GM10266 (cell line): Measurements from ENCODE around the gene IFNAR1.

Experiments
- DNase-seq: peaks from one replicate; pipeline ENCODE4 v3.0.0; 2012; ENCODE audit errors: extremely low spot score
- TF ChIP-seq, protein P1 (sequence below): IDR thresholded peaks from 2 replicates; pipeline ENCODE4 v1.5.1; 2012; ENCODE audit warnings: mild to moderate bottlenecking, low read depth; ENCODE audit not compliant: control insufficient read depth, insufficient read depth; ENCODE audit errors: missing control alignments

Gene IFNAR1

GRCh38 chr21:33296156-33296555 is 28.6 kb upstream of the IFNAR1 start:
- TF ChIP-seq, protein P1, sequence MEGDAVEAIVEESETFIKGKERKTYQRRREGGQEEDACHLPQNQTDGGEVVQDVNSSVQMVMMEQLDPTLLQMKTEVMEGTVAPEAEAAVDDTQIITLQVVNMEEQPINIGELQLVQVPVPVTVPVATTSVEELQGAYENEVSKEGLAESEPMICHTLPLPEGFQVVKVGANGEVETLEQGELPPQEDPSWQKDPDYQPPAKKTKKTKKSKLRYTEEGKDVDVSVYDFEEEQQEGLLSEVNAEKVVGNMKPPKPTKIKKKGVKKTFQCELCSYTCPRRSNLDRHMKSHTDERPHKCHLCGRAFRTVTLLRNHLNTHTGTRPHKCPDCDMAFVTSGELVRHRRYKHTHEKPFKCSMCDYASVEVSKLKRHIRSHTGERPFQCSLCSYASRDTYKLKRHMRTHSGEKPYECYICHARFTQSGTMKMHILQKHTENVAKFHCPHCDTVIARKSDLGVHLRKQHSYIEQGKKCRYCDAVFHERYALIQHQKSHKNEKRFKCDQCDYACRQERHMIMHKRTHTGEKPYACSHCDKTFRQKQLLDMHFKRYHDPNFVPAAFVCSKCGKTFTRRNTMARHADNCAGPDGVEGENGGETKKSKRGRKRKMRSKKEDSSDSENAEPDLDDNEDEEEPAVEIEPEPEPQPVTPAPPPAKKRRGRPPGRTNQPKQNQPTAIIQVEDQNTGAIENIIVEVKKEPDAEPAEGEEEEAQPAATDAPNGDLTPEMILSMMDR, result no peak

DNA sequence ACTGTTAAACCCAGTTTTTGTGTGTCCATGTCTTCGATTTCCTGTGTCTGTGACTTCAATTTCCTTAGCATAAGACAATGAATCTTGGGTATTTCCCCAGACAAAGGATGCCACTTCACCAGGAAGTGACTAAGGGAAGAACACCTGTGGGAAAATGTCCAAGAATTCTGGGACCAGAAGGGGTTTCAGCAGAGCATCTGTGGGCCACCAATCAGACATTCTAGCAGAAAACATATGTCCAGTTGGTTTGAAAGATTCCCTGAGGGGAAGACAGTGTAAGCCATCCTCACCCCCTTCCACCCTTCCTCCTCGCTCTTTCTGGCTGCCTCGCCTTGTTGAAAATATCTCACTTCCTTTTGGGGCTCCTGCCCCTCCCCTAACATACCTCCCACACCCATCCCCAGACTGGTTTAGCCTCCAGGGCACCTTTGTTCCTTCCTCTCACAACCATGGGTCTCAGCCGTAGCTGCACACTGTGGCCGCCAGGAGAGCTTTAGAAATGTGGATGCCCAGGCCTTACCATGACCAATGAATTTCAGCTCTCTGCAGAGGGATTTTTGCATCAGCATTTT is 25.5 kb upstream of the IFNAR1 start:
- TF ChIP-seq, protein P1, result no peak
- DNase-seq, result peak; percentile 48

More at GRCh38 chr21:33296156-33296555, 28.6 kb upstream of the IFNAR1 start:
- peak; percentile 15 for DNase-seq

GRCh38 chr21:33300701-33301631 is 23.8 kb upstream of the IFNAR1 start:
- TF ChIP-seq, protein P1, result no peak
- DNase-seq, result no peak

GRCh38 chr21:33301632-33302002 is 23.2 kb upstream of the IFNAR1 start:
- TF ChIP-seq, protein P1, result no peak
- no peak for DNase-seq

DNA sequence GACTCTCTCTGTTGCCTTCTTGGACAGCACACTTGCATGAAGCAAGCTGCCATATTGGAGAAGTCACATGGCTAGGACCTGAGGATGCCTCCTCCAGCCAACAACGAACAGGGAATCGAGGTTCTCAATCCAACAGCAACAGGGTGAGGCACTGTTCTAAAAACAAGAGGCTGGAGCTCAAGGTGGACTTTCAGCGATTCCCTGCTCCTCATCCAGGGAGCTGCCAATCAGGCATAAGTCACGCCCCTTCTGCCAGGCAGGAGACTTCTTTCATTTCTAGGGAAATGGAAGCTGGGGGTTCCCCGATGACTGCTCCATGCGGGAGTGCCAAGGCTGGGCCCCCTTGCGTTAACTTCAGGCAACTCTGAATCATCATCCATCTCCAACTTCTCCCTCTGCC is 22.7 kb upstream of the IFNAR1 start:
- TF ChIP-seq, protein P1, result no peak
- DNase-seq, result no peak

DNA sequence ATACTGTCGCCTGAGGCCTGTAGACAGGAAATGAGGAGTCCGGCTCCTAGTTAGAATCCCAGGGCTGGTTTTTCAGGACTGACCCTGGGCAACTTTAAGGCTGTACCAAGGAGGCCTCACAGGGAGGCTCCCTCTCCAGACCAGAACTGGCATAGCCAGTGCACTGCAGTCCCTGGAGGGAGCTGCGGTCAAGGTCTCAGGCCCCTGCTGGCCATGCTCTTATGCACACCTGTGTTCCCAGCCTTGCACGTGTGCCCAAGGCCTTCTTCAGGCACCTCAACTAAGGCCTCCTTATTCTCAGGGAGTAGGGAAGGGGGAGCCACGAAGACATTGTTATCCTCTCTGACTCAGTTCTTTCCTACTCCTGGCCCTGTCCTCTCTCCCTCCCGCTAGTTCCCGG is 22.0 kb upstream of the IFNAR1 start:
- no peak for DNase-seq
- TF ChIP-seq, protein P1, result no peak

DNA sequence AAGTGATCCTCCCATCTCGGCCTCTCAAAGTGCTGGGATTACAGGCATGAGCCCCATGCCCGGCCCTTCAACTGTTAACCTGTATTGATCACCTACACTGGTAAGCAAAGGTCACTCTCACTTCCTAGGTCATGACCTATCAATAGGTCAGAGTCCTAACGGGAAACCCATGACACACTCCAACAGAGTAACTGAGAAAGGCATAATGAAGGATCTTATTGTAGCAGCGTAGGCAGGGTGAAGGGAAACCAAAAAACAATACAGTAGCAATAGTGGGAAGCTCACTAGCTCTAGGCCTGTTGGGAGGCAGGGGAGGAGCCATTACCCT is 19.5 kb upstream of the IFNAR1 start:
- DNase-seq, result no peak
- TF ChIP-seq, protein P1, result no peak
